Activated CD4-positive, CD25-positive, alpha-beta regulatory T cell treated with anti-CD3 and anti-CD28 coated beads, Interleukin-2, amount 50 U/mL, for 72 hours (primary cell): ENCODE results near the gene INAVA.

Source experiments
- DNase-seq: peaks from one replicate; pipeline ENCODE4 v3.0.0; 2021

Gene INAVA

GRCh38 chr1:200894712-200895442 lies at the start of gene INAVA:
INAVA (plus strand) TSS chr1:200894900; CDS start chr1:200898401, 3,501 bp downstream.
- no peak for DNase-seq

GRCh38 chr1:200845360-200845759 lies 49.3 kb upstream of the INAVA start:
- DNase-seq = no peak

GRCh38 chr1:200846398-200846797 lies 48.3 kb upstream of the INAVA start:
- DNase-seq = no peak

GRCh38 chr1:200849430-200849829 lies 45.3 kb upstream of the INAVA start:
- DNase-seq = no peak

GRCh38 chr1:200850554-200850953 lies 44.1 kb upstream of the INAVA start:
- no peak for DNase-seq

- no peak for DNase-seq
Observed at GRCh38 chr1:200856716-200857357, 37.9 kb upstream of the INAVA start.

GRCh38 chr1:200857804-200858203 lies 36.9 kb upstream of the INAVA start:
- no peak for DNase-seq

GRCh38 chr1:200861937-200862647 lies 32.6 kb upstream of the INAVA start:
- no peak for DNase-seq

GRCh38 chr1:200862713-200863415 lies 31.8 kb upstream of the INAVA start:
- DNase-seq = no peak

GRCh38 chr1:200866116-200866515 lies 28.6 kb upstream of the INAVA start:
- no peak for DNase-seq

- no peak for DNase-seq
Observed at GRCh38 chr1:200866521-200866920, 28.2 kb upstream of the INAVA start.

GRCh38 chr1:200867018-200867811 lies 27.5 kb upstream of the INAVA start:
- no peak for DNase-seq

GRCh38 chr1:200869376-200869752 lies 25.3 kb upstream of the INAVA start:
- DNase-seq = no peak

- DNase-seq = no peak
Observed at GRCh38 chr1:200869753-200870391, 24.8 kb upstream of the INAVA start.

GRCh38 chr1:200872446-200873115 lies 22.1 kb upstream of the INAVA start, which contains the start of gene GPR25:
GPR25 (plus strand) TSS chr1:200872981; CDS start chr1:200873038, 57 bp downstream.
- no peak for DNase-seq

GRCh38 chr1:200873116-200873670 lies 21.5 kb upstream of the INAVA start:
- DNase-seq = no peak

- no peak for DNase-seq
Observed at GRCh38 chr1:200873671-200874397, 20.9 kb upstream of the INAVA start.

- no peak for DNase-seq
Observed at GRCh38 chr1:200874694-200875093, 20.0 kb upstream of the INAVA start.

GRCh38 chr1:200875416-200875815 lies 19.3 kb upstream of the INAVA start:
- no peak for DNase-seq

GRCh38 chr1:200877010-200877409 lies 17.7 kb upstream of the INAVA start:
- DNase-seq = no peak
